Smooth muscle cell (in vitro differentiated cells): ENCODE measurements around the gene SUCLG2. TPM values are rescaled to one million over a fixed set of nuclear protein-coding genes. Genes with fewer than 3 reads are reported as not detected.

ENCODE experiments used
- DNase-seq: peaks from one replicate; lab custom pipeline; 2025; ENCODE audit not compliant: unreplicated experiment; lab: John Stamatoyannopoulos, UW
- H2AFZ ChIP-seq: fragments of 200-600 bp; sonication (generic); 2 replicates; pipeline ENCODE4 v1.6.0; 2016; ENCODE audit warnings: antibody characterized with exemption, low read depth, mild to moderate bottlenecking
- H3F3A ChIP-seq: fragments of 200-600 bp; sonication (generic); 2 replicates; pipeline ENCODE4 v1.6.0; 2017; ENCODE audit warnings: antibody characterized with exemption, low read depth
- H3K27ac ChIP-seq: fragments of 200-600 bp; sonication (generic); 2 replicates; pipeline ENCODE4 v1.5.1; 2016; ENCODE audit warnings: low read depth, mild to moderate bottlenecking
- H3K27me3 ChIP-seq: fragments of 200-600 bp; sonication (generic); 2 replicates; pipeline ENCODE4 v1.6.1; 2016; ENCODE audit warnings: low read depth, mild to moderate bottlenecking
- H3K36me3 ChIP-seq: fragments of 200-600 bp; sonication (generic); 2 replicates; pipeline ENCODE4 v1.5.1; 2016; ENCODE audit warnings: low read depth
- H3K4me1 ChIP-seq: fragments of 200-600 bp; sonication (generic); 2 replicates; pipeline ENCODE4 v1.5.1; 2016; ENCODE audit warnings: low read depth
- H3K4me2 ChIP-seq: fragments of 200-600 bp; sonication (generic); 2 replicates; pipeline ENCODE4 v1.6.0; 2016; ENCODE audit warnings: mild to moderate bottlenecking
- H3K4me3 ChIP-seq: fragments of 200-600 bp; sonication (generic); 2 replicates; pipeline ENCODE4 v1.5.1; 2016; ENCODE audit warnings: mild to moderate bottlenecking
- H3K79me2 ChIP-seq: fragments of 200-600 bp; sonication (generic); 2 replicates; pipeline ENCODE4 v1.6.0; 2016; ENCODE audit warnings: low read depth, mild to moderate bottlenecking
- H3K9ac ChIP-seq: fragments of 200-600 bp; sonication (generic); 2 replicates; pipeline ENCODE4 v1.6.0; 2016; ENCODE audit warnings: low read depth
- H3K9me3 ChIP-seq: fragments of 200-600 bp; sonication (generic); replicated peaks from 2 replicates; pipeline ENCODE4 v1.5.1; 2016; ENCODE audit warnings: low read depth
- H4K20me1 ChIP-seq: fragments of 200-600 bp; sonication (generic); 2 replicates; pipeline ENCODE4 v1.6.0; 2016; ENCODE audit warnings: low read depth
- CTCF ChIP-seq: fragments of 200-600 bp; sonication (generic); IDR thresholded peaks from 2 replicates; pipeline ENCODE4 v1.5.1; 2017; ENCODE audit warnings: borderline replicate concordance, mild to moderate bottlenecking, antibody characterized with exemption; ENCODE audit not compliant: insufficient read depth, poor library complexity, severe bottlenecking
- WGBS: methylation state at CpG from one replicate; pipeline ENCODE4 v1.1.7; 2016; ENCODE audit warnings: low lambda C conversion rate; 5-methylcytosine and 5-hydroxymethylcytosine counted together
- polyA plus RNA-seq: library from polyadenylated mRNA; unstranded; fragments of >200 nt; fragmentation: Nextera tagmentation; extraction: Ambion mirVana; gene quantifications from 2 replicates; pipeline ENCODE4 v1.2.1, GENCODE V29; 2016
- total RNA-seq: library from RNA; depleted of rRNA; stranded (reverse); fragments of >200 nt; gene quantifications from 2 replicates; pipeline ENCODE4 v1.2.3, GENCODE V29; 2014

The SUCLG2 gene
- total and polyA plus RNA-seq, 2 experiments from 2014 or later = 40.3 to 45.4 TPM

- WGBS = 91% methylated on average over 3 of the region's 3 CpGs
- Histone ChIP-seq H3K79me2 (no peaks in the 10 kb centered on the region), H3K4me2 (no peak overlapping the region), H3K9me3 (no peaks in the 10 kb centered on the region), H3K4me1 (no peaks in the 10 kb centered on the region), H3K4me3 (no peak overlapping the region), H4K20me1 (peaks cover 14% of the 10 kb centered on the region), H3K27me3 (no peaks in the 10 kb centered on the region), H2AFZ (no peak overlapping the region), H3K36me3 (no peaks in the 10 kb centered on the region), H3K9ac (no peak overlapping the region), H3K27ac (no peak overlapping the region), H3F3A (no peaks in the 10 kb centered on the region)
- no peak for TF ChIP-seq CTCF
- DNase-seq = no peak
These were observed 119.4 kb downstream of the SUCLG2 start for GRCh38 chr3:67535006-67535405.

GRCh38 chr3:67534594-67534993 lies 119.8 kb downstream of the SUCLG2 start:
- no peak for DNase-seq
- no peaks in the 10 kb centered on the region for H3K9me3 ChIP-seq
- no peak overlapping the region for H2AFZ ChIP-seq
- no peak overlapping the region for H3K4me2 ChIP-seq
- H3F3A ChIP-seq = no peaks in the 10 kb centered on the region
- no peak overlapping the region for H3K27ac ChIP-seq
- peaks cover 14% of the 10 kb centered on the region for H4K20me1 ChIP-seq
- no peaks in the 10 kb centered on the region for H3K27me3 ChIP-seq
- H3K36me3 ChIP-seq = no peaks in the 10 kb centered on the region
- no peak overlapping the region for H3K9ac ChIP-seq
- no peaks in the 10 kb centered on the region for H3K79me2 ChIP-seq
- H3K4me1 ChIP-seq = no peaks in the 10 kb centered on the region
- no peak overlapping the region for H3K4me3 ChIP-seq
- no peak for TF ChIP-seq CTCF

GRCh38 chr3:67531181-67532101 lies 123.0 kb downstream of the SUCLG2 start:
- no peak overlapping the region for H3K9ac ChIP-seq
- H3K4me2 ChIP-seq = no peak overlapping the region
- H2AFZ ChIP-seq = no peak overlapping the region
- H3K27me3 ChIP-seq = no peaks in the 10 kb centered on the region
- no peak overlapping the region for H3K4me3 ChIP-seq
- TF ChIP-seq CTCF = no peak
- H3K79me2 ChIP-seq = no peaks in the 10 kb centered on the region
- H3K36me3 ChIP-seq = no peaks in the 10 kb centered on the region
- H3K27ac ChIP-seq = no peak overlapping the region
- H4K20me1 ChIP-seq = peaks cover 11% of the 10 kb centered on the region
- no peaks in the 10 kb centered on the region for H3K9me3 ChIP-seq
- no peak for DNase-seq
- no peaks in the 10 kb centered on the region for H3K4me1 ChIP-seq
- 96% methylated on average over 6 of the region's 6 CpGs for WGBS
- H3F3A ChIP-seq = no peaks in the 10 kb centered on the region

- H3K27me3 ChIP-seq = no peaks in the 10 kb centered on the region
- no peak overlapping the region for H3K4me3 ChIP-seq
- no peaks in the 10 kb centered on the region for H3K36me3 ChIP-seq
- H3K9ac ChIP-seq = no peak overlapping the region
- no peaks in the 10 kb centered on the region for H3K79me2 ChIP-seq
- H3K4me1 ChIP-seq = no peaks in the 10 kb centered on the region
- H3K4me2 ChIP-seq = no peak overlapping the region
- H3F3A ChIP-seq = no peaks in the 10 kb centered on the region
- no peak overlapping the region for H2AFZ ChIP-seq
- no peak overlapping the region for H3K27ac ChIP-seq
- DNase-seq = no peak
- 97% methylated on average over 1 of the region's 1 CpG for WGBS
- TF ChIP-seq CTCF = no peak
- no peaks in the 10 kb centered on the region for H3K9me3 ChIP-seq
- H4K20me1 ChIP-seq = peaks cover 7% of the 10 kb centered on the region
These were observed 124.5 kb downstream of the SUCLG2 start for GRCh38 chr3:67529915-67530314.
